Activated CD4-positive, CD25-positive, alpha-beta regulatory T cell treated with anti-CD3 and anti-CD28 coated beads, Interleukin-2, amount 50 U/mL, for 16 hours (primary cell): ENCODE data around the gene ARHGEF4.

Source experiments
- DNase-seq: peaks from one replicate; pipeline ENCODE4 v3.0.0-alpha.2; 2020; ENCODE audit warnings: low read depth, low spot score

Gene ARHGEF4

GRCh38 chr2:131093006-131093695 is 256.4 kb downstream of the ARHGEF4 start, which contains the start of gene FAM168B:
Gene FAM168B (minus strand): TSS chr2:131093460. CDS start chr2:131082646, 10,814 bp downstream.
- peak; percentile 74 for DNase-seq

DNA sequence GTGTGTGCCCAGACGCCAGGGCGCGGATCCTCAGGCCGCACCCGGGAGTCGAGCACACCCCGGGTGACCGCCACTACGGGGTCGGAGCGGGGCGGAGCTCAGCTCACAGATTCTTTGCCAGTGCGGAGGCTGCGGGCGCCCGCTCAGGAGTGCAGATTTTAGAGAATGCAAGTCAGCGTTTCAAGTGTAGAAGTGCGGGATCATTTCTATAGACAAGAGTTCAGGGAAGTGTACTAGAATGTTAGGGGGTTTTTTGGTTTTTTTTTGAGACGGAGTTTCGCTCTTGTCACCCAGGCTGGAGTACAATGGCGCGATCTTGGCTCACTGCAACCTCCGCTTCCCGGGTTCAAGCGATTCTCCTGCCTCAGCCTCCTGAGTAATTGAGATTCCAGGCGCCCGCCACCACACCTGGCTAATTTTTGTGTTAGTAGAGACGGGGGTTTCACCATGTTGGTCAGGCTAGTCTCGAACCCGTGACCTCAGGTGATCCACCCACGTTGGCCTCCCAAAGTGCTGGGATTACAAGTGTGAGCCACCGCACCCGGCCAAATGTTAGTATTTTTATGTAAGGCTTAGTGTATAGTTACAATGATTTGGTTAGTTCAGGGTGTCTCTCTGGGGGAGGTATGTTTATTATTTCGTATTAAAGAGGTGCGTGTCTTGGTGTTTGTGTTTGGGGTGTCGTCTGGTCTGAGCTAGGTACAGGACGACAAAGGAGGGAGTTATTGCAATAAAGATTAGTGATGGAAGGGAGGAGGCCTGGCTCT is 257.2 kb downstream of the ARHGEF4 start:
- no peak for DNase-seq

GRCh38 chr2:131094463-131095281 is 258.0 kb downstream of the ARHGEF4 start:
- no peak for DNase-seq
